GM12878 (cell line): Measurements from ENCODE around the gene KAZN. TPM values are rescaled to one million over a fixed set of nuclear protein-coding genes. Genes with fewer than 3 reads are reported as not detected.

ENCODE experiments used
- ATAC-seq: fragments of 200-7000 bp; cut with Tn5 transposase; 3 replicates; pipeline ENCODE4 v1.9.1; 2020; ENCODE audit warnings: mild to moderate bottlenecking, moderate library complexity
- BruUV-seq: library from RNA; stranded (reverse); fragments of 400-500 nt; replicated peaks from 2 replicates; lab custom pipeline; 2021; lab: Mats Ljungman, UMichigan
- CTCF ChIA-PET: fragments of 300-600 bp; sonication (Branson Sonifier 250); formaldehyde crosslinking; extraction: SDS; loops from one replicate; lab custom pipeline; 2021; ENCODE audit warnings: inconsistent platforms; lab: Yijun Ruan, JAX
- POLR2A ChIA-PET: fragments of 350-600 bp; formaldehyde crosslinking; extraction: SDS; loops from one replicate; lab custom pipeline; 2021; ENCODE audit warnings: inconsistent platforms; lab: Charles Lee
- RAD21 ChIA-PET: fragments of 300-600 bp; sonication (Branson Sonifier 250); formaldehyde crosslinking; loops from one replicate; lab custom pipeline; 2023; ENCODE audit warnings: antibody characterized with exemption; ENCODE audit not compliant: unreplicated experiment; lab: Charles Lee
- SMC1A ChIA-PET: fragments of 300-600 bp; sonication (Branson Sonifier 250); formaldehyde crosslinking; loops from one replicate; lab custom pipeline; 2023; ENCODE audit not compliant: unreplicated experiment, uncharacterized antibody; lab: Charles Lee
- DNase-seq: peaks from one replicate; pipeline ENCODE4 v3.0.0-alpha.2; 2011; ENCODE audit warnings: low read depth, low spot score
- FAIRE-seq: peaks from 3 replicates; lab custom pipeline; 2011; peaks lifted over from hg19 to GRCh38; lab: Jason Lieb, UNC
- H2AFZ ChIP-seq: 2 replicates; pipeline ENCODE4 v1.6.0; 2011; ENCODE audit warnings: low read depth, low read length, control low read depth; ENCODE audit not compliant: control insufficient read depth
- H3K27ac ChIP-seq: 2 replicates; pipeline ENCODE4 v1.5.1; 2011; ENCODE audit warnings: control low read depth; ENCODE audit not compliant: control insufficient read depth, insufficient read depth
- H3K27me3 ChIP-seq, 2 experiments: replicated peaks in 1 of 2; 2 replicates each; pipeline versions ENCODE4 v1.6.0 to v1.6.1; 2011; ENCODE audit warnings: low read length in 1 of 2; ENCODE audit not compliant: control insufficient read depth in 2 of 2, insufficient read depth in 2 of 2
- H3K36me3 ChIP-seq, 2 experiments: 2 replicates each; pipeline ENCODE4 v1.5.1; 2011; ENCODE audit warnings: low read length in 1 of 2; ENCODE audit not compliant: control insufficient read depth in 2 of 2, insufficient read depth in 2 of 2
- H3K4me1 ChIP-seq: 2 replicates; pipeline ENCODE4 v1.6.1; 2011; ENCODE audit warnings: mild to moderate bottlenecking, low read length, moderate library complexity, mixed read lengths; ENCODE audit not compliant: control insufficient read depth, insufficient read depth
- H3K4me2 ChIP-seq: 2 replicates; pipeline ENCODE4 v1.6.0; 2011; ENCODE audit warnings: control low read depth; ENCODE audit not compliant: control insufficient read depth, insufficient read depth
- H3K4me3 ChIP-seq: fragments of 200-600 bp; sonication (generic); 2 replicates; pipeline ENCODE4 v1.5.1; 2016
- H3K79me2 ChIP-seq: 2 replicates; pipeline ENCODE4 v1.6.0; 2011; ENCODE audit warnings: low read length; ENCODE audit not compliant: control insufficient read depth, insufficient read depth
- H3K9ac ChIP-seq: 2 replicates; pipeline ENCODE4 v1.8.0; 2011; ENCODE audit warnings: low read length, control low read depth, mixed read lengths; ENCODE audit not compliant: control insufficient read depth, insufficient read depth
- H3K9me3 ChIP-seq: replicated peaks from 3 replicates; pipeline ENCODE4 v1.5.1; 2011; ENCODE audit warnings: mild to moderate bottlenecking, low read length; ENCODE audit not compliant: control insufficient read depth, insufficient read depth
- H4K20me1 ChIP-seq: 2 replicates; pipeline ENCODE4 v1.6.0; 2011; ENCODE audit not compliant: control insufficient read depth, insufficient read depth
- ATF7 ChIP-seq: fragments of 450-650 bp; IDR thresholded peaks from 2 replicates; pipeline ENCODE4 v1.6.1; 2016; ENCODE audit warnings: low read depth, mild to moderate bottlenecking
- BACH1 ChIP-seq: fragments of 450-650 bp; IDR thresholded peaks from 2 replicates; pipeline ENCODE4 v1.6.1; 2017; ENCODE audit warnings: mild to moderate bottlenecking, borderline replicate concordance
- CBFB ChIP-seq: IDR thresholded peaks from 2 replicates; pipeline ENCODE4 v1.6.1; 2016; ENCODE audit warnings: antibody characterized with exemption, low read depth
- CREM ChIP-seq: IDR thresholded peaks from 2 replicates; pipeline ENCODE4 v1.6.1; 2014; ENCODE audit warnings: antibody characterized with exemption, low read depth
- FOS ChIP-seq: IDR thresholded peaks from 3 replicates; pipeline ENCODE4 v1.6.1; 2011; ENCODE audit warnings: borderline replicate concordance; ENCODE audit not compliant: insufficient read length; ENCODE audit errors: extremely low read depth
- FOXK2 ChIP-seq: fragments of 450-650 bp; IDR thresholded peaks from 2 replicates; pipeline ENCODE4 v1.6.1; 2017; ENCODE audit warnings: mild to moderate bottlenecking, moderate library complexity
- IKZF2 ChIP-seq, 2 experiments: fragments of 450-650 bp; IDR thresholded peaks; 2 replicates each; pipeline ENCODE4 v1.6.1; 2017; ENCODE audit warnings: mild to moderate bottlenecking in 2 of 2, moderate library complexity in 2 of 2
- MEF2A ChIP-seq: IDR thresholded peaks from 2 replicates; pipeline ENCODE4 v1.6.1; 2011; ENCODE audit warnings: low read depth, mild to moderate bottlenecking, low read length, moderate library complexity; ENCODE audit not compliant: insufficient read depth
- MEF2B ChIP-seq: fragments of 450-650 bp; IDR thresholded peaks from 2 replicates; pipeline ENCODE4 v1.6.1; 2018; ENCODE audit warnings: mild to moderate bottlenecking, moderate library complexity; ENCODE audit not compliant: partially characterized antibody, poor library complexity, severe bottlenecking
- MXI1 ChIP-seq: fragments of 150-350 bp; IDR thresholded peaks from 2 replicates; pipeline ENCODE4 v1.6.1; 2011; ENCODE audit warnings: low read depth, mild to moderate bottlenecking, inconsistent platforms, low read length, improper control_type of control experiment
- PAX5 ChIP-seq: IDR thresholded peaks from 2 replicates; pipeline ENCODE4 v1.6.1; 2011; ENCODE audit warnings: low read depth, low read length, borderline replicate concordance
- POU2F2 ChIP-seq: IDR thresholded peaks from 3 replicates; pipeline ENCODE4 v1.6.1; 2011; ENCODE audit warnings: low read depth, mild to moderate bottlenecking, low read length, borderline replicate concordance
- SIX5 ChIP-seq: IDR thresholded peaks from 2 replicates; pipeline ENCODE4 v1.6.1; 2011; ENCODE audit warnings: mild to moderate bottlenecking, low read depth, low read length, moderate library complexity; ENCODE audit not compliant: severe bottlenecking
- WGBS: methylation state at CpG from one replicate; pipeline ENCODE4 v1.1.6; 2016; ENCODE audit warnings: low lambda C conversion rate; ENCODE audit not compliant: insufficient replicate concordance, insufficient coverage; ENCODE audit errors: missing lambda C conversion rate; 5-methylcytosine and 5-hydroxymethylcytosine counted together
- in situ Hi-C: fragments of 300-500 bp; cut with MboI; formaldehyde crosslinking; loops from 9 replicates; pipeline ENCODE4 v1.14.3; 2018; ENCODE audit warnings: mixed read lengths
- intact Hi-C: fragments of 100-400 bp; cut with micrococcal nuclease; formaldehyde crosslinking; loops from one replicate; pipeline ENCODE4 v1.14.2; 2022; ENCODE audit not compliant: unreplicated experiment
- polyA plus RNA-seq, 11 experiments: library from polyadenylated mRNA; depleted of rRNA in 4 of 11; unstranded in 6 of 11; stranded (reverse) in 5 of 11; fragments of >200 nt; fragmentation: Nextera tagmentation in 4 of 11; fragmentation: Illumina TruSeq in 1 of 11; extraction: Ambion mirVana in 4 of 11; extraction: Trizol in 1 of 11; gene quantifications; 1 replicate in 1 of 11; 2 replicates in 10 of 11; pipeline versions ENCODE4 v1.2.1 to v1.2.3, GENCODE V29; 2011 to 2016; ENCODE audit warnings: inconsistent platforms in 2 of 11, missing spikeins in 2 of 11, low read depth in 1 of 11
- total RNA-seq, 4 experiments: library from RNA; depleted of rRNA in 3 of 4; stranded (reverse); fragments of >200 nt in 3 of 4; fragmentation: Illumina TruSeq in 1 of 4; extraction: Trizol in 1 of 4; gene quantifications; 2 replicates each; pipeline versions ENCODE4 v1.2.1 to v1.2.3, GENCODE V29; 2013 to 2021
- TF ChIP-seq, protein P1 (sequence below): fragments of 450-650 bp; IDR thresholded peaks from 2 replicates; pipeline ENCODE4 v1.6.1; 2017; ENCODE audit warnings: borderline replicate concordance
- TF ChIP-seq, protein P2 (sequence below): IDR thresholded peaks from 2 replicates; pipeline ENCODE4 v1.6.1; 2012; ENCODE audit warnings: low read depth, low read length, improper control_type of control experiment
- TF ChIP-seq, protein P3 (sequence below): fragments of 450-650 bp; formaldehyde crosslinking; IDR thresholded peaks from 2 replicates; pipeline ENCODE4 v1.4.0; 2020; ENCODE audit warnings: mild to moderate bottlenecking, moderate library complexity
- TF ChIP-seq, protein P4 (sequence below), 3 experiments: IDR thresholded peaks in 2 of 3; conservative IDR thresholded peaks in 1 of 3; 2 replicates each; pipeline ENCODE4 v1.5.1; 2011; ENCODE audit warnings: low read depth in 3 of 3, low read length in 3 of 3, mild to moderate bottlenecking in 3 of 3, control low read depth in 2 of 3, moderate library complexity in 2 of 3, inconsistent platforms in 1 of 3, mixed read lengths in 1 of 3; ENCODE audit not compliant: control insufficient read depth in 2 of 3, insufficient read depth in 1 of 3; ENCODE audit errors: extremely low read depth in 1 of 3

The KAZN gene
- total and polyA plus RNA-seq, 10 of the 15 experiments (the other 5 are each of a cell fraction or from before 2014, with no cell fraction given) = 0.72 to 4.0 (median 1.2) TPM

DNA sequence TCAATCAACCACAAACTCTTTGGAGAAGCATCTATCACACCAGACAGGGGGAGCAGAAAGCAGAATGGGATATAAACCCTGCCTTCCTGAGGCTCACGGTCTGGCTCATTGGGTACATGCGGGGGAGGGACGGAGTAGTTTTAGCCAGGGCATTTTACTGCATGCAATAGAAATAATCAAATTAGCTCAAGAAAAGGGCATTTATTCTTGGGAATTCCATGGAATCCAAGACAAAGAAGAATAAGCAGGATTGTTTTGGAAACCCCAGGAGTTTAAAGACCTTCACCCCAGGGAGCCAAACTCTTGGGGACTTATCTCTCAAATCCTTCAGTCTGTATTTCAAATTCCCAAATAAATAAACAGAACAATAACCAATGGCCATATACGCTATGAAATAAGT is 5.2 kb upstream of the KAZN start (continued):
- TF ChIP-seq, protein P1, sequence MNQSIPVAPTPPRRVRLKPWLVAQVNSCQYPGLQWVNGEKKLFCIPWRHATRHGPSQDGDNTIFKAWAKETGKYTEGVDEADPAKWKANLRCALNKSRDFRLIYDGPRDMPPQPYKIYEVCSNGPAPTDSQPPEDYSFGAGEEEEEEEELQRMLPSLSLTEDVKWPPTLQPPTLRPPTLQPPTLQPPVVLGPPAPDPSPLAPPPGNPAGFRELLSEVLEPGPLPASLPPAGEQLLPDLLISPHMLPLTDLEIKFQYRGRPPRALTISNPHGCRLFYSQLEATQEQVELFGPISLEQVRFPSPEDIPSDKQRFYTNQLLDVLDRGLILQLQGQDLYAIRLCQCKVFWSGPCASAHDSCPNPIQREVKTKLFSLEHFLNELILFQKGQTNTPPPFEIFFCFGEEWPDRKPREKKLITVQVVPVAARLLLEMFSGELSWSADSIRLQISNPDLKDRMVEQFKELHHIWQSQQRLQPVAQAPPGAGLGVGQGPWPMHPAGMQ = no peak
- no peak for TF ChIP-seq POU2F2
- no peak for TF ChIP-seq FOXK2
- no peak for TF ChIP-seq SIX5
- TF ChIP-seq ATF7 = no peak
- no peak for TF ChIP-seq FOS
- no peak for TF ChIP-seq MXI1
- no peak for TF ChIP-seq CBFB
- no peak for TF ChIP-seq IKZF2 (IDR thresholded peaks at IDR 0.05)
- no peak for TF ChIP-seq PAX5
- no peak for TF ChIP-seq MEF2A

DNA sequence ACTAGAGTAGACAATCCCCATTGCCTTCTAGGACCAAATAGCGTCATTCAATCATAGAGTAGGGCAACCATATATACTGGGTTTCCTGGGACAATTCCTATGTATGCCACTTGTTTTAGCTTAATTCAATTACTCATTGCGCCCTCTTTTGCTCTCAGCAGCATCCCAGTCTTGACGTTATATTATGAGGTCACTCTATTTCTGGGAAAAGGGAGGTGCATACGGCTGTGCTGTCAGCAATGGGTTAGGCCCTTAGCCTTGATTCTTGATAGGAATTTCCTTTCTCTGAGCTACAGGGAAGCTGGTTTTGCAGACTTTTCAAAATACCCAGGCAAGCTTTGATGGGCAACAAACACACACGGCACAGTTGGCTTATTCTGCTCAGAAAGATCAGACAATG is 4.4 kb upstream of the KAZN start:
- Histone ChIP-seq H3K79me2 (no peaks in the 10 kb centered on the region), H2AFZ (no peak overlapping the region), H3K4me1 (no peaks in the 10 kb centered on the region), H4K20me1 (no peaks in the 10 kb centered on the region), H3K4me2 (no peak overlapping the region), H3K9ac (no peak overlapping the region), H3K27me3 (peaks cover 0 to 2% of the 10 kb centered on the region in 2 experiments), H3K9me3 (no peaks in the 10 kb centered on the region), H3K27ac (no peak overlapping the region), H3K4me3 (no peak overlapping the region), H3K36me3 (no peaks in the 10 kb centered on the region)
- no TSS peak for BruUV-seq
- ChIA-PET POLR2A (no interaction called here), CTCF (no interaction called here), SMC1A (interaction anchor here (1.1 kb wide), 1 partner anchor 11 kb away, joined by 3 read pairs; no protein-coding TSS in a partner anchor), RAD21 (no interaction called here)
- DNase-seq (no peak), ATAC-seq (no peak), FAIRE-seq (no peak)
- in situ Hi-C loops = no loop called here
- 18% methylated on average over 5 of the region's 5 CpGs for whole genome bisulfite sequencing
- intact Hi-C loops = no loop called here
- no peak for TF ChIP-seq PAX5
- TF ChIP-seq, protein P2, sequence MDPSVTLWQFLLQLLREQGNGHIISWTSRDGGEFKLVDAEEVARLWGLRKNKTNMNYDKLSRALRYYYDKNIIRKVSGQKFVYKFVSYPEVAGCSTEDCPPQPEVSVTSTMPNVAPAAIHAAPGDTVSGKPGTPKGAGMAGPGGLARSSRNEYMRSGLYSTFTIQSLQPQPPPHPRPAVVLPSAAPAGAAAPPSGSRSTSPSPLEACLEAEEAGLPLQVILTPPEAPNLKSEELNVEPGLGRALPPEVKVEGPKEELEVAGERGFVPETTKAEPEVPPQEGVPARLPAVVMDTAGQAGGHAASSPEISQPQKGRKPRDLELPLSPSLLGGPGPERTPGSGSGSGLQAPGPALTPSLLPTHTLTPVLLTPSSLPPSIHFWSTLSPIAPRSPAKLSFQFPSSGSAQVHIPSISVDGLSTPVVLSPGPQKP = no peak
- TF ChIP-seq, protein P3, sequence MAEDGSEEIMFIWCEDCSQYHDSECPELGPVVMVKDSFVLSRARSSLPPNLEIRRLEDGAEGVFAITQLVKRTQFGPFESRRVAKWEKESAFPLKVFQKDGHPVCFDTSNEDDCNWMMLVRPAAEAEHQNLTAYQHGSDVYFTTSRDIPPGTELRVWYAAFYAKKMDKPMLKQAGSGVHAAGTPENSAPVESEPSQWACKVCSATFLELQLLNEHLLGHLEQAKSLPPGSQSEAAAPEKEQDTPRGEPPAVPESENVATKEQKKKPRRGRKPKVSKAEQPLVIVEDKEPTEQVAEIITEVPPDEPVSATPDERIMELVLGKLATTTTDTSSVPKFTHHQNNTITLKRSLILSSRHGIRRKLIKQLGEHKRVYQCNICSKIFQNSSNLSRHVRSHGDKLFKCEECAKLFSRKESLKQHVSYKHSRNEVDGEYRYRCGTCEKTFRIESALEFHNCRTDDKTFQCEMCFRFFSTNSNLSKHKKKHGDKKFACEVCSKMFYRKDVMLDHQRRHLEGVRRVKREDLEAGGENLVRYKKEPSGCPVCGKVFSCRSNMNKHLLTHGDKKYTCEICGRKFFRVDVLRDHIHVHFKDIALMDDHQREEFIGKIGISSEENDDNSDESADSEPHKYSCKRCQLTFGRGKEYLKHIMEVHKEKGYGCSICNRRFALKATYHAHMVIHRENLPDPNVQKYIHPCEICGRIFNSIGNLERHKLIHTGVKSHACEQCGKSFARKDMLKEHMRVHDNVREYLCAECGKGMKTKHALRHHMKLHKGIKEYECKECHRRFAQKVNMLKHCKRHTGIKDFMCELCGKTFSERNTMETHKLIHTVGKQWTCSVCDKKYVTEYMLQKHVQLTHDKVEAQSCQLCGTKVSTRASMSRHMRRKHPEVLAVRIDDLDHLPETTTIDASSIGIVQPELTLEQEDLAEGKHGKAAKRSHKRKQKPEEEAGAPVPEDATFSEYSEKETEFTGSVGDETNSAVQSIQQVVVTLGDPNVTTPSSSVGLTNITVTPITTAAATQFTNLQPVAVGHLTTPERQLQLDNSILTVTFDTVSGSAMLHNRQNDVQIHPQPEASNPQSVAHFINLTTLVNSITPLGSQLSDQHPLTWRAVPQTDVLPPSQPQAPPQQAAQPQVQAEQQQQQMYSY (CRISPR knock-in tag) = no peak
- no peak for TF ChIP-seq MEF2B
- TF ChIP-seq, protein P4, sequence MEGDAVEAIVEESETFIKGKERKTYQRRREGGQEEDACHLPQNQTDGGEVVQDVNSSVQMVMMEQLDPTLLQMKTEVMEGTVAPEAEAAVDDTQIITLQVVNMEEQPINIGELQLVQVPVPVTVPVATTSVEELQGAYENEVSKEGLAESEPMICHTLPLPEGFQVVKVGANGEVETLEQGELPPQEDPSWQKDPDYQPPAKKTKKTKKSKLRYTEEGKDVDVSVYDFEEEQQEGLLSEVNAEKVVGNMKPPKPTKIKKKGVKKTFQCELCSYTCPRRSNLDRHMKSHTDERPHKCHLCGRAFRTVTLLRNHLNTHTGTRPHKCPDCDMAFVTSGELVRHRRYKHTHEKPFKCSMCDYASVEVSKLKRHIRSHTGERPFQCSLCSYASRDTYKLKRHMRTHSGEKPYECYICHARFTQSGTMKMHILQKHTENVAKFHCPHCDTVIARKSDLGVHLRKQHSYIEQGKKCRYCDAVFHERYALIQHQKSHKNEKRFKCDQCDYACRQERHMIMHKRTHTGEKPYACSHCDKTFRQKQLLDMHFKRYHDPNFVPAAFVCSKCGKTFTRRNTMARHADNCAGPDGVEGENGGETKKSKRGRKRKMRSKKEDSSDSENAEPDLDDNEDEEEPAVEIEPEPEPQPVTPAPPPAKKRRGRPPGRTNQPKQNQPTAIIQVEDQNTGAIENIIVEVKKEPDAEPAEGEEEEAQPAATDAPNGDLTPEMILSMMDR (IDR thresholded peaks at IDR 0.05 in 2 of 3, conservative IDR thresholded peaks at IDR 0.05 in 1 of 3; ENCODE audit: control insufficient read depth in 2 of 3, extremely low read depth in 1 of 3, insufficient read depth in 1 of 3, low read depth in 3 of 3, low read length in 3 of 3) = no peak
- no peak for TF ChIP-seq BACH1
- TF ChIP-seq CREM = no peak
